ENCODE data around the gene TMEM91.

- no peak for TF ChIP-seq CTCF (IDR thresholded peaks at IDR 0.05)
- TF ChIP-seq EZH2phosphoT487 (IDR thresholded peaks at IDR 0.05): no peak
Observed at GRCh38 chr19:41427647-41428480, 51.5 kb downstream of the TMEM91 start.

All from neural progenitor cell (in vitro differentiated cells).